SH-SY5Y (cell line): ENCODE measurements around the gene WDR93.

Source experiments
- GATA2 ChIP-seq: IDR thresholded peaks from 2 replicates; pipeline ENCODE4 v1.6.1; 2011; ENCODE audit warnings: mild to moderate bottlenecking, low read depth, low read length
- GATA3 ChIP-seq: IDR thresholded peaks from 2 replicates; pipeline ENCODE4 v1.6.1; 2011; ENCODE audit warnings: low read depth, mild to moderate bottlenecking, low read length, moderate library complexity

The WDR93 gene

DNA sequence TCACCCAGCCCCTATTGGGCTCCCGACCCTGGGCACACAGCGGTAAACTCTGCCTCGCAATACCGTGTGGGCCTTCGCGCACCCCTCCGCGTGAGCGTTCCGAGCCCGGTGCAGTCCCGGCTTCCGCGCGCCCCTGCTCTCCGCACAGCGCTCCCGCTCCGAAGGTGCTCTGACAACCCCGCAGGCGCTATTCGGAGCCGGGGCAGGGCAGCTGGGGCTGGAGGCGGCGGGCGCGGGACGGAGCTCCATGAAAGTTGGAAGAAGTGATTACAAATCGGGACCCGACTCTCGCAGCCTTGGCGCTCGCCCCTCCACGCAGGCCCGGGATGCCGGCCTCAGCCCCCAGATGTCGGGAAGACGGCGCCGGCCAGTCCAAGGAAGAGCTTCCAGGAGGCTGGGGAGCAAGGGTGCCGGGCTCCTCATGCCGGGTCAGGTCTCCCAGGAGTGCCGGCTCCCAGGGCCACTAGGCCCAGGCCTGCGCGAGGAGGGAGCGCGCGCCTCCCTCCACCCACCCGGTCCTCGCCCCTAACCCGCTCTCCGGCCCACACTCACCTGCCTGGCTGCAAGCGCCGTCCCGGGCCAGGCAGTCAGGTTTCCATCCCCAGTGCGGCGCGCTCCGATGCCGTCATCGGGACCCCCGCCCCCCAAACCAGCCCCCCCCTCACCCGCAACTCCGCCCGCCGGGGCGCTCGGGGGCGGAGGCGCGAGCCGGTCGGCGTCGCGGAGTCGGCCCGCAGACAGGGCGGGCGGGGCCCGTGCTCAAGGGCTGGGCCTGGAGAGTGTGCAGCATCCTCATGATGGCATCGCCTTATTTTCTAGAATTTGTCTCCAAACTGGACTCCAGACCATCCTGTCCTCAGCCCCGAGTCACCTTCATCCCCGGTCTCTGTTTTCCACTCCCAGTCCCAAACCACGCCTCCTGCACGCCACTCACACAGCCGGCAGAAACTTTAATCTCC lies 35.5 kb upstream of the WDR93 start, which contains the start of gene KIF7:
TSS of gene KIF7 (minus strand) at position 621 of the 959 bp plus-strand sequence. CDS start 2,537 bp downstream, outside the sequence.
- no peak for TF ChIP-seq GATA2
- no peak for TF ChIP-seq GATA3

DNA sequence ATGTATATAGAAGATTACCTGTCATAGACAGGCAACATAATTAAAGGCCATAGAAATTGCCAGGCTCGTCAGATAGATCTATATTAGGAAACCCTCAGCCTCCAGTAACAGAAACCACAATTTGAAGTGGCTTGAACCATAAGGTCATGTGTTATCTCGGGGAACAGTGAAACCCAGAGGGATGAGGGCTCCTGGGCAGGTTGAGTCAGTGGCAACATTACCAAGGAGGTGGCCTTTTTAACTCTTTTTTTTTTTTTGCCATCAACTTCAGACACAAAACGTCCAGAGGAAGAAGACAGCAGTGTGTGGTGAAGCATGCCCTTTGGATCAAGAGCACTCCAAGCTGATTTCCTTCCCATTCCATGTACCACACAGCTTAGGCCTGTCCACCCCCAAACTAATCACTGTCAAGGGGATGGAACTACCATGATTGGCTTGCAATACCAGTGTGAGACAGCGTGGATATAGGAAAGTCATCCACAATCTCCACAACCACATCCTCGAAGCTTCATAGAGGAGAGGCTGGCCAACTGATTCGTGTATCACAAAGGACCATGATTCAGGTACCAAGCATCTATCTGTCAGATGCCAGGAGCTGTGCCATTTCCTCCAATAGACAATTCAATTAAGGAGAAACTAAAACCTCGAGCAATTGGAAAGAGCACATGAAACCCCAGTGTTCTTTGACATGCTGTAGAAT lies 34.3 kb upstream of the WDR93 start:
- no peak for TF ChIP-seq GATA3
- TF ChIP-seq GATA2, result no peak

DNA sequence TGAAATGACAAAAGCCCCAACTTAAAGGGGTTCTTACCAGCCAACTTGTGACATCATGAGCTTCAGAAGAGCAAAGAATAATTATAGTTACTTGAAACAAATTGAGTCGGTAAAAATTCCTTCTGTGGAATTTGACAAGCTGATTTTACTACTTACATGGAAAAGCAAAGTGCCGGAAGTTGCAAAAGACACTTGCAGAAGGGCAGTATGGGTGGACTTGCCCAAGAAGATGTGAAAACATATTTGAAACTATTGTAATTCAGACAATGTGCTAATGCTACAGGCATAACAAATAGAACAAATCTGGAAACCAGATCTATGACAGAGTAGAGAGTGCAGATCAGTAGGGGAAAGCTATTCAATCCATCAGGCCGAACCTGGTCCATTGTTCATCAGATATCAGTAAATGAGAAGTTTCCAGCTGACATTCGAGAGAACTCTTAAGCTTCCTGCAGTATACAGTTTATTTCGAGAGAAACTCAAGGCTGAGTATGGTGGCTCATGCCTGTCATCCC lies 32.9 kb upstream of the WDR93 start:
- TF ChIP-seq GATA2 (no peak), GATA3 (no peak)

DNA sequence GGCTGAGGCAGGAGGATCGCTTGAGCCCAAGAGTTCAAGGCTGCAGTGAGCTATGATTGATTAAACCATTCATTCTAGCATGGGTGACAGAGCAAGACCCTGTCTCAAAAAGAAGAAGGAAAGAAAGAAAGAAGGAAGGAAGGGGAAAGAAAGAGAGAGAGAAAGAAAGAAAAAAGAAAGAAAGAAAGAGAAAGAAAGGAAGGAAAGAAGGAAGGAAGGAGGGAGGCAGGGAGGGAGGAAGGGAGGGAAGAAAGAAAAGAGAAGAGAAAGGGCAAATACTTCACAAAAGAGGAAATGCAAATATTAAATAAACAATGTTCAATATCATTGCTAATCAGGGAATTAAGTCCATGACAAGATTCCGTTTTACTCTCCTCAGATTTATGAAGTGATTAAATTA lies 31.3 kb upstream of the WDR93 start:
- TF ChIP-seq GATA3, result no peak
- TF ChIP-seq GATA2, result no peak

DNA sequence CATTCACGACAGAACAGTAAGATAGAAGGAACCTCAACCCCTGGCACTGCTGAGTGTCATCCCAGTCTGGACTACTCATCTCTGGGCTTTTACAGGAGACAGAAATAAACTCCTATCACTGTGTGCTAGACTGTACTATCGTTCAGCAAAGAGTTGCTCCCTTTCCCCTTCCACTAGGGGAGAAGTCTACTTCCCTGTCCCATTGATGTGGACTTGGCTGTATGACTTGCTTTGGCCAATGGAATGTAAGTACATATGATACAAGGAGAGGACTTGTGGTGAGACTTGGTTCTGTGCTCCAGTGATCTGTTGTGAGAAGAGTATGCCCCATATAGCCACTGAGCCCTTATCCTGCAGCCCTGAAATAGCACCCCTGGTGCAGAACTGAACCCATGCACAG lies 30.1 kb upstream of the WDR93 start:
- TF ChIP-seq GATA3, result no peak
- no peak for TF ChIP-seq GATA2

DNA sequence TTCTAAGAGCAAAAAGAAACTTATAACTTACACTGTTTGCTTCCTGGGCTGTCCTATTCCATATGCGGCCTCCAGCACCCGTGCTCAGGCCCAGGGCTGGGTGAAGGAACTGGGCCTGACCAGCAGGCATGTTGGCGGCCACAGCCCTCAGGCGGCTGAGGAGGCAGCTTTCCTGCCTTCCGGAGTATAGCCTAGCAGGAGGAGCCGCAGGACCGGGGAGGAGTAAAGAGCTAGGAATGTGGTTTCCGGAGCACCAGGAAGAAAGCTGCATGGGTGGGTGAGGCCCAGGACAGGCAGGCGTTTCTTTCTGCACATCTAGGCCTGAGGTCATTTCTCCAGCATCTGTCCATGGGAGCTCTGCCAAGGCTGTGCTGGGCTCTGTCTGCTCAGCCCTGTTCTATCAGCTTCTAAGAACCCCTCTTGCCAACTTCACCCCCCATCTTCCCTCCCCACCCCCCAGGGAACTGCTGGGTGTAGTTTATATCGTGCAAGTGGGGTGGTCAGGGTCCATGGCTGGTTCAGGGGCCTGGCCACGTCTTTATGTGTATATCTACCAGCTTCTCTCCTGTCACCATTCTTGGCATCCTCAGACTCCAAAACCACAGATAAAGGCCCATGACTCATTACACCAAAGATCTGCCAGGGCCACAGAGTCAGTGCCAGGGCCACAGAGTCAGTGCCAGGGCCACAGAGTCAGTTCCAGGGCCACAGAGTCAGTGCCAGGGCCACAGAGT lies 27.6 kb upstream of the WDR93 start:
- TF ChIP-seq GATA3, result no peak
- TF ChIP-seq GATA2, result no peak

DNA sequence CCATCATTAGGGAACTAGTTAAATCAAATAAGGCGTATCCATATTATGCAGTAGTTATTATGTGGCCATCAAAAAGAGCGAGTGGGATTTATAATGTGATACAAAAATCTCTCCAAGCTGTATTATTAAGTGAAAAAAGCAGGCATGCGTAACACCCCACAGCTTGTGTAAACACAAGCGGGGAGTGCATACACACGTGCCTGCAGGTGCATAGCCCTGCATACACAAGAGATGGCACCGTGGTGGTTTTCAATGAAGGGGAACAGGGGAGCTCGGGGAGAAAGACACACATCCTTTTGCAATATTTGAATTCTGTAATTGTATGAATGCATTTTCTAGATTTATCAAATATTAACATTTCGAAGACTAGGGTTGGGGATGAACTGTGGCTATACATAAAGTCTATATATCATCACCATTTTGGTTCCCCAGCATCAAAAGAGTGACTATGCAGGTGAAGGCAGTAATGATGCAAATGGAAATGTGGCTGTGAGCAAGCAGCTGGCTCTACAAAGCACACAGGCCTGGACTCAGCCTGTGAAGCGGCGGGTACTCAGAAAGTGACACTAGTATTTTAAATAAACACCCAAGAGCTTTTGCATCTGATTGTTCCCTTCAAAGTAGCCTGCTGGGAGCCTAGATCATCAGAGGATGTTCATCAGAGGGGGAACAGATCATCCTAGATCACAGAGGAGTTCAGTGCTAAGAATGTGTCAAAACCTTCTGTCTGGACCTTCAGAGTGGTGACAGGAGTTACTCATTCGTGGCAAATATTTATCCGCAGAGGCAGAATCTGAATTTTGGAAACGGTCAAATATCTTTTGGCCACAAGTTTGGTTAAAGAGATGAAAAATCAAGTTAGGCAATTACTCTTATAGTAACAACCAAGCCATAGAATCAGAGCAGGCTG lies 25.9 kb upstream of the WDR93 start:
- TF ChIP-seq GATA3 (no peak), GATA2 (no peak)

DNA sequence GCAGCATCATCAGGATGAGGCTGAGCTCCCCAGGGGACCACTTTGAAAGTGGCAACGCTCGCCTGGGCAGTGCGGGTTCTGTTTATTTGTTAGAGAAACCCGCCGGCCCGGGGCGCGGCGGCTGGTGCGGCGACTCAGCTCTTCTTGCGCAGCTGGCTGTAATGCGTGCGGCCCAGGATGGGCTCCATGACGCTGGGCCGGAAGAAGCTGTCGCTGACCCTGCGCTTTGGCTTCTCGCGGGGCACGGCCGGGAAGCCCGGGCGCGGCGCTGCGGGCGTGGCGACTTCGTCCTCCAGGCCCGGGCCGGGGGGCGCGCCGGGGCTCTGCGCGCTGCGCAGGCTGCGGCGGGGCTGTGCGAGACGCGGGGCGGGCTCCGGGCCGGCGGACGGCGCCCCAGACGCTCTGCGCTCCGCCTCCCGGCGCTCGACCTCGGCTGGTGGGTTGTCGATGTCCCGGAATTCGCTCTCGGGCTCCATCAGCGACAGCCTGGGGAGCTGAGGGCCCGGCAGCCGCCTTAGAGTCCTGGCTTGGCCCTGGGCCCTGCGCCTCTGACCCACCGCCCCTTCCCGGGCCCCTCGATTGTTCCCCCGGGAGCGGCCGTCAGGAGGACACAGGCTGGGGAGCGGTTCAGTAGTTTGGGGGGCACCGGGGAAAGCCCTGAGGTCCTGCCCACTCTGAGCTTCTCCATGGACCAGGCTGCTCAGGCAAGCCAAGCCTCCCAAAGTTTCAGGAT lies 25.0 kb upstream of the WDR93 start:
- no peak for TF ChIP-seq GATA2

DNA sequence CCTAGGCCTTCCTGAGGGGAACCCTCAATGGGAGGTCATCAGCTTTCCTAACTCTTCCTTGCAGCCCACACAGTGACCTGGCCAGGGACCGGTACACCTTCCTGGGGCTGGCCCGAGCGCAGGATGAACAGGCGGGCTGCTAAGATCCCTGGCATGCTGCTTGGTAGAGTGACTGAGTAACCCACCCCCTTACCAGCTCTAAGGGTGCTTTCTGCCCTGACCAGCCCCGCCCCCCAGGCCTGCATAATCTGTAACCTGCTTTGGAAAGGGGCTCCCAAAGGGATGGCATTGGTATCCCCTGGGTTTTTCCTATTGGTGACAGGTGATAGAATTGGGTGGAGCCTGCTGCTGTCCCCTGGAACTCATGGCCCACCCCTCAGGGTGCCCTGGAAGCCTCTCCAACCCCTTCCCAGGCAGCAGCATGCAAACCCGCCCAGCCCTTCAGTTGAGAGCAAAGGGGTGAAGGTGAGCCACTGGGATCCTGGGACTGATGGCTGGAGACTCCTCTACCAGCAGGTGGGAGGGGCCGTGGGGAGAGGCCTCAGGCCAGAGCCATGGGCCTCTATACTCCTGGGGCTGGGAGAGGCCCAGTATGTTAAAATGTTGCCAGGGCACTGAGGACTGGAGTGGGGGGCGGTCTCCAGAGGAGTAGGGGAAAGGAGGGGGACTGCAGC lies 24.3 kb upstream of the WDR93 start:
- no peak for TF ChIP-seq GATA2
- TF ChIP-seq GATA3, result no peak

DNA sequence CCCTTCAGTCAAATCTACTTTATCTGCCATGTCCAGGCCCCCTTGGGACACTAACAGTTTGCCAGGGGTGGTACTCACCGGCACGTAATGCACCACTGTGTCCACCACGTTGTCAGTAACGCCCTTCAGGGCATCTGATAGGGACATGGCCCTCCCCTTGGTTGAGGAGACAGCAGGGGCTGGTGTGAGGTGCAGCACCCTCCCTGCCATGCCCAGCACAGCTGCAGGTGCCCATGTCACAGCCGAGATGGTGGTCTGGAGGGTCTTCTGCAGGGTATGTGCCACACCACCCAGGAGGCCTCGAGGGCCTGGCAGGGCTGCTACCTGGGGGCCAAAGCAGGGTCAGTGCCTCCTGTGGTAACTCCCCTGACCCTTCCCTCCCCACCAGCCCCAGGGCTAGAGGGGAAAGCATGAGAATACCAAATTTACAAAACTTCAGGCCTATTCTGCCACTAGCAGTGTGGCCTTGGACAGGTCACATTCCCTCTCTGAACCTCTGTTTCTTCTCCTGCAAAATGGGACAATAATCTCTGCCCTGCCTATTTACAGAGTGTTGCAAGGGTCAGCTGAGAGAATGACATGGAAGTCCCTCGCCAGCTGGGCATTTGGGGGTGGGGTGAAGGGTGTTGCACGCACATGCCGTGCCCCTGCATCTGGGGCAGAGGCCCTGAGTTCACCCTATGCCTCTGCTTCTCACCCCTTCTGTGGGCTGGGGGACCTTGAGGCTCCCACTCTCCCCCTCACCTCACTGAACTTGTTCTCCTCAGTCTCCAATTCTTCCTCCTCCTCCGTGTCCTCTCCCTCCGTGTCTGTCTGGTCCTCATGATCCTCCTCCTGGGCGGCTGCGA lies 23.5 kb upstream of the WDR93 start:
- TF ChIP-seq GATA2, result no peak
- no peak for TF ChIP-seq GATA3

DNA sequence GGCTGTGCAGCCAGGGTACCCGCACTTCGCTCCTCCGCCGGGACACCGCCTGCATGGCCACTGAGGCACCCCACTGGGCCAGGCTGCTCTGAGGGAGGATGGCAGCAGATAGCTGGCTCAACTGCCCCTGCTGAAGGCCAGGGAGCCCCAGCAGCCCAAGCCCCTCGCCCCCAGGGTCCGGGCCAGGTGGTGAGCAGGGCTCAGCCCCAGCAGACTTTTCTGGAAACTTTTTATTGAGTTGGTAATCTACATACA lies 23.0 kb upstream of the WDR93 start:
- TF ChIP-seq GATA3 (no peak), GATA2 (no peak)
